ENCODE measurements around the gene F13B.

The F13B gene

GRCh38 chr1:197093226-197093885 is 26.3 kb upstream of the F13B start (continued):
- no peak for TF ChIP-seq ZNF350 (tag by site-specific recombination; IDR thresholded peaks at IDR 0.05)
- no peak for TF ChIP-seq ZNF701 (tag by site-specific recombination; IDR thresholded peaks at IDR 0.05)
- TF ChIP-seq TCF7L2 (IDR thresholded peaks at IDR 0.05; ENCODE audit: borderline replicate concordance, low read depth, low read length), result no peak
- TF ChIP-seq PBX3 (CRISPR knock-in tag; IDR thresholded peaks at IDR 0.05), result no peak

- peaks cover 28 to 75% of the 10 kb centered on the region in 2 experiments; a peak in 2 of 3 replicates for H3K36me3 ChIP-seq (ENCODE audit: control insufficient read depth in 2 of 2, insufficient read depth in 1 of 2, low read length in 2 of 2)
- H3K9me3 ChIP-seq (ENCODE audit: control insufficient read depth, insufficient read depth, low read depth, low read length), result no peaks in the 10 kb centered on the region
- no peaks in the 10 kb centered on the region for H3K4me1 ChIP-seq (ENCODE audit: control insufficient read depth, insufficient read depth, low read length)
- CTCF ChIA-PET, result interaction anchor here (0.5 kb wide), 1 partner anchor 369 kb away, joined by 4 read pairs; no protein-coding TSS in a partner anchor
- TF ChIP-seq BCL11B (tag by site-specific recombination; IDR thresholded peaks at IDR 0.05; ENCODE audit: low read depth) (no peak), HOXC10 (CRISPR knock-in tag; IDR thresholded peaks at IDR 0.05) (no peak)
- H3K27ac ChIP-seq (ENCODE audit: extremely low read depth, low read depth, low read length), result no peak overlapping the region
- H3K4me3 ChIP-seq (ENCODE audit: low read depth, low read length), result no peak overlapping the region
- POLR2A ChIA-PET, result no interaction called here
Measured at GRCh38 chr1:197092491-197093023, 25.5 kb upstream of the F13B start.

GRCh38 chr1:197083474-197083873 is 16.4 kb upstream of the F13B start:
- H3K4me3 ChIP-seq (ENCODE audit: low read depth, low read length), result no peak overlapping the region
- peaks cover 47 to 68% of the 10 kb centered on the region in 2 experiments for H3K36me3 ChIP-seq (ENCODE audit: control insufficient read depth in 2 of 2, insufficient read depth in 1 of 2, low read length in 2 of 2)
- H3K9me3 ChIP-seq (ENCODE audit: control insufficient read depth, insufficient read depth, low read depth, low read length), result no peaks in the 10 kb centered on the region

GRCh38 chr1:197081117-197081753 is 14.2 kb upstream of the F13B start:
- ChIA-PET POLR2A (no interaction called here), CTCF (no interaction called here)
- no peak overlapping the region for H3K27ac ChIP-seq (ENCODE audit: extremely low read depth, low read depth, low read length)
- no peak overlapping the region for H3K4me3 ChIP-seq (ENCODE audit: low read depth, low read length)
- no peaks in the 10 kb centered on the region for H3K9me3 ChIP-seq (ENCODE audit: control insufficient read depth, insufficient read depth, low read depth, low read length)
- H3K36me3 ChIP-seq (ENCODE audit: control insufficient read depth in 2 of 2, insufficient read depth in 1 of 2, low read length in 2 of 2), result peaks cover 29 to 45% of the 10 kb centered on the region in 2 experiments
- H3K4me1 ChIP-seq (ENCODE audit: control insufficient read depth, insufficient read depth, low read length), result no peaks in the 10 kb centered on the region
- TF ChIP-seq SETDB1 (IDR thresholded peaks at IDR 0.05; ENCODE audit: insufficient read length, low read length) (peak; percentile 74), ZNF585B (tag by site-specific recombination; IDR thresholded peaks at IDR 0.05) (peak; percentile 91), ZNF558 (tag by site-specific recombination; IDR thresholded peaks at IDR 0.05) (no peak), KLF16 (tag by site-specific recombination; IDR thresholded peaks at IDR 0.05) (no peak), ZNF555 (tag by site-specific recombination; conservative IDR thresholded peaks at IDR 0.05) (peak; percentile 17; the same call in 1 of the 2 replicates), TRIM28 (IDR thresholded peaks at IDR 0.05; ENCODE audit: borderline replicate concordance, low read length) (peak; percentile 82; the same call in 1 of the 2 replicates)

More at GRCh38 chr1:197083474-197083873, 16.4 kb upstream of the F13B start:
- no peak for TF ChIP-seq SETDB1 (IDR thresholded peaks at IDR 0.05; ENCODE audit: insufficient read length, low read length)
- TF ChIP-seq ZNF302 (tag by site-specific recombination; IDR thresholded peaks at IDR 0.05; ENCODE audit: low read depth), result no peak
- TF ChIP-seq ZBTB1 (tag by site-specific recombination; IDR thresholded peaks at IDR 0.05), result no peak
- no peak for TF ChIP-seq ZNF707 (tag by site-specific recombination; IDR thresholded peaks at IDR 0.05)
- no peak for TF ChIP-seq ZSCAN18 (tag by site-specific recombination; IDR thresholded peaks at IDR 0.05)
- TF ChIP-seq SALL2 (tag by site-specific recombination; IDR thresholded peaks at IDR 0.05; ENCODE audit: borderline replicate concordance), result no peak
- TF ChIP-seq ZNF623 (tag by site-specific recombination; IDR thresholded peaks at IDR 0.05), result no peak
- no peak for TF ChIP-seq KLF16 (tag by site-specific recombination; IDR thresholded peaks at IDR 0.05)
- no peak for TF ChIP-seq ZNF23 (tag by site-specific recombination; IDR thresholded peaks at IDR 0.05; ENCODE audit: borderline replicate concordance)
- TF ChIP-seq ZNF544 (tag by site-specific recombination; IDR thresholded peaks at IDR 0.05), result no peak
- no peak for TF ChIP-seq ZNF510 (tag by site-specific recombination; IDR thresholded peaks at IDR 0.05; ENCODE audit: insufficient replicate concordance)
- CTCF ChIA-PET, result no interaction called here
- Histone ChIP-seq H3K27ac (ENCODE audit: extremely low read depth, low read depth, low read length) (no peak overlapping the region), H3K4me1 (ENCODE audit: control insufficient read depth, insufficient read depth, low read length) (no peaks in the 10 kb centered on the region)
- POLR2A ChIA-PET, result no interaction called here

Measured in HEK293 (cell line).